ENCODE results near the gene SIL1. TPM values are rescaled to one million over a fixed set of nuclear protein-coding genes. Genes with fewer than 3 reads are reported as not detected.
"Not testable (repeated sequence)": the region's sequence is repeated elsewhere in the genome, so short reads cannot be mapped to it uniquely, and the experiment has no call there.

SIL1 gene
- total RNA-seq, 1 donor, result 12.4 TPM

- Histone ChIP-seq H3K4me1 (ENCODE audit: insufficient read depth, low read length) (no peaks in the 10 kb centered on the region), H3K9me3 (ENCODE audit: low read depth, low read length) (no peaks in the 10 kb centered on the region), H3K4me3 (ENCODE audit: low read length) (no peak overlapping the region), H3K27me3 (ENCODE audit: insufficient read depth, low read length) (no peaks in the 10 kb centered on the region)
Measured at GRCh38 chr5:139016186-139016585, 182.0 kb downstream of the SIL1 start.

GRCh38 chr5:139014726-139015125 is 183.4 kb downstream of the SIL1 start:
- no peaks in the 10 kb centered on the region for H3K27me3 ChIP-seq (ENCODE audit: insufficient read depth, low read length)
- H3K9me3 ChIP-seq (ENCODE audit: low read depth, low read length), result no peaks in the 10 kb centered on the region
- no peak overlapping the region for H3K4me3 ChIP-seq (ENCODE audit: low read length)
- H3K4me1 ChIP-seq (ENCODE audit: insufficient read depth, low read length), result no peaks in the 10 kb centered on the region

DNA sequence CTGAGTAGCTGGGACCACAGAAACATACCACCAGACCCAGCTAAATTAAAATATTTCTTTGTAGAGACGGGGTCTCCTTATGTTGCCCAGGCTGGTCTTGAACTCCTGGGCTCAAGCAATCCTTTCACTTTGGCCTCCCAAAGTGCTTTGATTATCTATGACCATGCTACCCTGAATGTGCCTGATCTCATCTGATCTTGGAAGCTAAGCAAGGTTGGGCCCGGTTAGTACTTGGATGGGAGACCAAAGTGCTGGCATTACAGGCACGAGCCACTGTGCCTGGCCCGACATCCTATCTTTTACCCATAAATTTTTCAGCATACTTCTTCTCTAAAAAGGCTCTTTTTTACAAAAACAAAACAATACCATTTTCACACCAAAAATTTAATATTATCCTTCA is 186.0 kb downstream of the SIL1 start:
- no peak overlapping the region for H3K4me3 ChIP-seq (ENCODE audit: low read length)
- no peaks in the 10 kb centered on the region for H3K27me3 ChIP-seq (ENCODE audit: insufficient read depth, low read length)
- H3K4me1 ChIP-seq (ENCODE audit: insufficient read depth, low read length), result no peaks in the 10 kb centered on the region
- H3K9me3 ChIP-seq (ENCODE audit: low read depth, low read length), result no peaks in the 10 kb centered on the region

DNA sequence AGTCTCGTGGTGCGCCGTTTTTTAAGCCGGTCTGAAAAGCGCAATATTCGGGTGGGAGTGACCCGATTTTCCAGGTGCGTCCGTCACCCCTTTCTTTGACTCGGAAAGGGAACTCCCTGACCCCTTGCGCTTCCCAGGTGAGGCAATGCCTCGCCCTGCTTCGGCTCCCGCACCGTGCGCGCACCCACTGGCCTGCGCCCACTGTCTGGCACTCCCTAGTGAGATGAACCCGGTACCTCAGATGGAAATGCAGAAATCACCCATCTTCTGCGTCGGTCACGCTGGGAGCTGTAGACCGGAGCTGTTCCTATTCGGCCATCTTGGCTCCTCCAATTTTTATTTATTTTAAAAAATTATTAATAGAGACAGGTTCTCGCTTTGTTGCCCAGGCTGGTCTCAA is 187.0 kb downstream of the SIL1 start:
- not testable (repeated sequence) for H3K27me3 ChIP-seq (ENCODE audit: insufficient read depth, low read length); H3K9me3 ChIP-seq (ENCODE audit: low read depth, low read length); H3K4me1 ChIP-seq (ENCODE audit: insufficient read depth, low read length); H3K4me3 ChIP-seq (ENCODE audit: low read length)

GRCh38 chr5:139004374-139005307 is 193.5 kb downstream of the SIL1 start:
- H3K4me1 ChIP-seq (ENCODE audit: insufficient read depth, low read length), result no peaks in the 10 kb centered on the region
- H3K27me3 ChIP-seq (ENCODE audit: insufficient read depth, low read length), result no peaks in the 10 kb centered on the region
- no peak overlapping the region for H3K4me3 ChIP-seq (ENCODE audit: low read length)
- no peaks in the 10 kb centered on the region for H3K9me3 ChIP-seq (ENCODE audit: low read depth, low read length)

DNA sequence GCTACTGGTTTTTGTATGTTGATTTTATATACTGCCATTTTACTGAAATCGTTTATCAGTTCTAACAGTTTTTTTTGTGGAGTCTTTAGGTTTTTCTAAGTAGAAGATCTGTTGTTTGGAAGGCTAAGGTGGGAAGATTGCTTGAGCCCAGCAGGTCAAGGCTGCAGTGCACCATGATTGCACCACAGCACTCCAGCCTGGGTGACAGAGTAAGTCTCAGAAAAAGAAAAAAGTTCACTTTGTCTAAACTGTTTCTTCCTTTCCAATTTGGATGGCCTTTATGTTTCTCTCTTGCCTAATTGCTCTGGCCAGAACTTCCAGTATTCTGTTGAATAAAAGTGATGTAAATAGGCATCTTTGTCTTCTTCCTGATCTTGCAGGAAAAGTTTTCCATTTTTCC is 198.5 kb downstream of the SIL1 start:
- Histone ChIP-seq H3K4me1 (ENCODE audit: insufficient read depth, low read length) (no peaks in the 10 kb centered on the region), H3K9me3 (ENCODE audit: low read depth, low read length) (no peaks in the 10 kb centered on the region), H3K27me3 (ENCODE audit: insufficient read depth, low read length) (no peaks in the 10 kb centered on the region), H3K4me3 (ENCODE audit: low read length) (no peak overlapping the region)

DNA sequence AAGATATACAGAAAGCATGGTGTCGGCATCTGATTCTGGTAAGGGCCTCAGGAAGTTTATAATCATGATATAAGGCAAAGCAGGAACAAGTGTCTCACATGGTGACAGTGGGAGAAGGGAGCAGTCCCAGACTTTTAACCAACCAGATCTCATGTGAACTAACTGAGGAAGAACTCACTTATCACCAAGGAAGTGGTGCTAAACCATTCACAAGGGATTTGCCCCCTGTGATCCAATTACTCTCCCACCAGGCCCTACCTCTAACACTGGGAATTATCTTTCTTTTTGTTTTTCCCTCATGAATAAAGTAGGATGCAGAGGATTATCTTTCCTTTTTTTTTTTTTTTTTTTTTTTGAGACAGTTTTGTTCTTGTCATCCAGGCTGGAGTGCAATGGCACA is 199.6 kb downstream of the SIL1 start:
- no peaks in the 10 kb centered on the region for H3K4me1 ChIP-seq (ENCODE audit: insufficient read depth, low read length)
- H3K9me3 ChIP-seq (ENCODE audit: low read depth, low read length), result no peaks in the 10 kb centered on the region
- H3K27me3 ChIP-seq (ENCODE audit: insufficient read depth, low read length), result no peaks in the 10 kb centered on the region
- H3K4me3 ChIP-seq (ENCODE audit: low read length), result no peak overlapping the region

DNA sequence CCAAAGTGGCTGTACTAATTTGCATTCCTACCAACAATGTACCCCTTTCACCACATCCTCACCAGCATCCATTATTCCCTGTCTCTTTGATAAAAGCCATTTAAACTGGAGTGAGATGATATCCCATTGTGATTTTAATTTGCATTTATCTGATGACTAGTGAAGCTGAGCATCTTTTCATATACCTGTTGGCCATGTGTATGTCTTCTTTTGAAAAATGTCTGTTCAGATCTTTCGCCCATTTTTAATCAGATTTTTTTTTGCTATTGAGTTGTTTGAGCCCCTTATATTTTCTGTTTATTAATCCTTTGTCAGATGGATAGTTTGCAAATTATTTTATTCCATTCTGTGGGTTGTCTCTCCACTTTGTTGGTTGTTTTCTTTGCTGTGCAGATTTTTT is 202.0 kb downstream of the SIL1 start:
- Histone ChIP-seq H3K27me3 (ENCODE audit: insufficient read depth, low read length) (no peaks in the 10 kb centered on the region), H3K4me1 (ENCODE audit: insufficient read depth, low read length) (no peaks in the 10 kb centered on the region)

DNA sequence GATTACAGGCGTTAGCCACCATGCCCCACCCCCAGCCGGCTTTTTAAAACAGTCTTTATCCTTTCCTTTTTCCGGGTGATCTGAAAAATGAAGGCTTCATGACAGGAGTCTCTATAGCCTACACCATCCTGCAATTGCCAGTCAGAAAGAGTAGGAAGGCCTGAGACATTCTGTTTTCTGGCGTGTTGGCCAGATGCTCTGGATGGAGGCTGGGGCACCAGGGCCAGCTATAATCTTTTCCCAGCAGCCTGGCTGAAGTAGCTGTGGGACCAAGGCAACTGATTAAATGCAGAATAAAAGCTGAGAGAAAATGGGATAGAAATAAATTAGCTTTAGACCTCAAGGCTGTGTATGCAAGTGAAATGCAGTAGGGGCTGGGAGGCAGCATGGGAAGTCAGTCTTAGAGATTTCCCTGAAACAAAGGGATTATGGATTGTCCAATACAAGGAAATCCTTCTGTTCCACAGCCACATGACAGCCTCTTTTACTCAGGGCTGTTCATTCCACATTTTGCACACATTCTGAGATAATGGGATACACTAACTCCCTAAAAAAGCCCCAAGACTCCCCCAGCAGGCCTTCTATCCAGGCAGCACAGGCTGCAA is 207.1 kb downstream of the SIL1 start:
- Histone ChIP-seq H3K9me3 (ENCODE audit: low read depth, low read length) (no peaks in the 10 kb centered on the region), H3K27me3 (ENCODE audit: insufficient read depth, low read length) (no peaks in the 10 kb centered on the region), H3K4me3 (ENCODE audit: low read length) (no peak overlapping the region), H3K4me1 (ENCODE audit: insufficient read depth, low read length) (no peaks in the 10 kb centered on the region)

More for the DNA sequence above, 202.0 kb downstream of the SIL1 start:
- no peaks in the 10 kb centered on the region for H3K9me3 ChIP-seq (ENCODE audit: low read depth, low read length)
- no peak overlapping the region for H3K4me3 ChIP-seq (ENCODE audit: low read length)

DNA sequence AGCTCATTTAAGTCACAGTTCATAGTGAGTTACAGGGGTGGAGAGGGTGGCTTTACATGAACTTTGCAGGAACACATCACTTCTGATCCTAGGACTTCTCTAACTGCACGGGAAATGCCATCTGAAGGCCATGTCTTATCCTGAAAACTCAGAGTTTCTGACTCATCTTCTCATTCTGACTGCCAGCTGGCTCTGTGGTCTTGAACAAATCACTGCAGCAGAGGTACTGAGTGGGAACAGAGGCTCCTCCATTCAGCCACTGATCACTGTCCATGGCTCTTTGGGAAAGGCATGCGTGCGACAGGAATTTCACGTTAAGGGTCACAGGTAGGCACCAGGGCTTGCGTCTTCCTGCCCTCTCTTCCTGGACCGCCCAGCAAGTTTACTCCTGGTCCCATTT is 208.4 kb downstream of the SIL1 start:
- H3K9me3 ChIP-seq (ENCODE audit: low read depth, low read length), result no peaks in the 10 kb centered on the region
- H3K4me1 ChIP-seq (ENCODE audit: insufficient read depth, low read length), result no peaks in the 10 kb centered on the region
- H3K27me3 ChIP-seq (ENCODE audit: insufficient read depth, low read length), result no peaks in the 10 kb centered on the region
- H3K4me3 ChIP-seq (ENCODE audit: low read length), result no peak overlapping the region

GRCh38 chr5:138986186-138986800 is 211.9 kb downstream of the SIL1 start:
- H3K9me3 ChIP-seq (ENCODE audit: low read depth, low read length), result no peaks in the 10 kb centered on the region
- H3K4me1 ChIP-seq (ENCODE audit: insufficient read depth, low read length), result peaks cover 9% of the 10 kb centered on the region
- no peaks in the 10 kb centered on the region for H3K27me3 ChIP-seq (ENCODE audit: insufficient read depth, low read length)
- H3K4me3 ChIP-seq (ENCODE audit: low read length), result no peak overlapping the region

GRCh38 chr5:138985683-138986082 is 212.5 kb downstream of the SIL1 start:
- H3K4me1 ChIP-seq (ENCODE audit: insufficient read depth, low read length), result peaks cover 12% of the 10 kb centered on the region
- no peak overlapping the region for H3K4me3 ChIP-seq (ENCODE audit: low read length)
- H3K9me3 ChIP-seq (ENCODE audit: low read depth, low read length), result no peaks in the 10 kb centered on the region
- no peaks in the 10 kb centered on the region for H3K27me3 ChIP-seq (ENCODE audit: insufficient read depth, low read length)

DNA sequence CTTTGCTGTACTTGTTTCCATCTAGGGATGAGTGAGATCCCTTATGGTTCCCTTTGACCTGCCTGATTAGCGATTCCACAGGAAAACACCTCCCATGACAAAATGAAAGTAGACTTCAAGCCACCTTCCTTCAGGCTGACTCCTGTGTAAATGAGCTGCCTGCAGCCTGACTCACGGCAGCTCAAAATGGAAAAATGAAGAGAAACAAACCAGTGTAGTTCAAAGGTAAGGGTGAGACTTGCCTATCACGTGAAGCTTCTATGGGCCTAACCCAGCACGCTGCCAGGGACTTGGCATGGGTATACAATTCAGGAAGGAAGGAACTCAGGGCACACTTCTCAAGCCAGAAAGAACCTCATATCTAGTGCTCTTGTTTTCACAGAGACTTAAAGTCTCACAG is 212.9 kb downstream of the SIL1 start:
- Histone ChIP-seq H3K27me3 (ENCODE audit: insufficient read depth, low read length) (no peaks in the 10 kb centered on the region), H3K4me1 (ENCODE audit: insufficient read depth, low read length) (peaks cover 16% of the 10 kb centered on the region), H3K4me3 (ENCODE audit: low read length) (no peak overlapping the region)

GRCh38 chr5:138983984-138984383 is 214.2 kb downstream of the SIL1 start:
- no peak overlapping the region for H3K4me3 ChIP-seq (ENCODE audit: low read length)
- H3K4me1 ChIP-seq (ENCODE audit: insufficient read depth, low read length), result peaks cover 25% of the 10 kb centered on the region
- H3K9me3 ChIP-seq (ENCODE audit: low read depth, low read length), result no peaks in the 10 kb centered on the region
- H3K27me3 ChIP-seq (ENCODE audit: insufficient read depth, low read length), result no peaks in the 10 kb centered on the region

More for the DNA sequence above, 212.9 kb downstream of the SIL1 start:
- no peaks in the 10 kb centered on the region for H3K9me3 ChIP-seq (ENCODE audit: low read depth, low read length)

- H3K4me1 ChIP-seq (ENCODE audit: insufficient read depth, low read length), result peaks cover 25% of the 10 kb centered on the region
- no peaks in the 10 kb centered on the region for H3K9me3 ChIP-seq (ENCODE audit: low read depth, low read length)
- H3K4me3 ChIP-seq (ENCODE audit: low read length), result no peak overlapping the region
- H3K27me3 ChIP-seq (ENCODE audit: insufficient read depth, low read length), result no peaks in the 10 kb centered on the region
Measured at GRCh38 chr5:138981586-138981985, 216.6 kb downstream of the SIL1 start.

Data from mononuclear cell (primary cell).